ENCODE data around the gene ACOT8.
"Not testable (repeated sequence)": the region's sequence is repeated elsewhere in the genome, so short reads cannot be mapped to it uniquely, and the experiment has no call there.

Gene ACOT8

GRCh38 chr20:45857114-45857881 lies at the start of gene ACOT8, which contains the start of gene ZSWIM3:
ACOT8 (minus strand) TSS chr20:45857392; CDS start chr20:45857315, 77 bp downstream.
ZSWIM3 (plus strand) TSS chr20:45857614; CDS start chr20:45857826, 212 bp downstream.
- DNase-seq (ENCODE audit: low read depth), result peak; percentile 94

GRCh38 chr20:45905505-45906079 lies 48.4 kb upstream of the ACOT8 start:
- DNase-seq (ENCODE audit: low read depth), result no peak

- no peak for DNase-seq (ENCODE audit: low read depth)
Observed at GRCh38 chr20:45904583-45905504, 47.7 kb upstream of the ACOT8 start.

DNA sequence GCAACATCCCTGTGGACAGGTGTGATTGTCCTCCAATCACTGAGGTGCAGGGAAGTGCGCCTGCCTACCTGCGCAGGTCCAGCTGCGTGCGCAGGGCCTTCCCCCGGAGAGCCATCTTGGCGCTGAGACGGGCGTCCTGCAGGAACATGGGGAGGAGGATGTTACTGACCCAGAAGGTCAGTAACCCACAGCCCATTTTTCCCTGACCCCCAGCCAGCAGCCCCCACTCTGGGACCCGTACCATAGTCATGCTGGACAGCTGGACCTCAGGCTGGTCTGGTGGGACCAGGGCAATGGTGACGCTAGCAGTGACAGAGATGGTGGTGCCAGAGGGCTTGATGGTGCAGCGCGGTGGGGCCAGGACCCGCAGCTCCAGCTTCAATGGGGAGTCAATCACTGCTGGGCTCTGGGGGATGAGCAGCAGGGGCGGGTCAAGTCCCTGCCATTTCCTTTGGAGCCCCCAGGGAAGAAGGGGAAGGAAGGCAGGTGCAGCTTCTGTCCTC lies 45.1 kb upstream of the ACOT8 start:
- no peak for DNase-seq (ENCODE audit: low read depth)

DNA sequence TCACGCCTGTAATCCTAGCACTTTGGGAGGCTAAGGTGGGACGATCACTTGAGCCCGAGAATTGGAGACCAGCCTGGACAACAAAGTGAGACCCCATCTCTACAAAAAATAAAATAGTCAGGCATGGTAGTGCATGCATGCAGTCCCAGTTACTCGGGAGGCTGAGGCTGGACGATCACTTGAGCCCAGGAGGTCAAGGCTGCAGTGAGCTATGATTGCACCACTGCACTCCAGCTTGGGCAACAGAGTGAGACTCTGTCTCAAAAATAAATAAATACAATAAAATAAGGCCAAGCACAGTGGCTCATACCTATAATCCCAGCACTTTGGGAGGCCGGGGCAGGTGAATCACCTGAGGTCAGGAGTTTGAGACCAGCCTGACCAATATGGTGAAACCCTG lies 44.1 kb upstream of the ACOT8 start:
- DNase-seq (ENCODE audit: low read depth), result not testable (repeated sequence)

- no peak for DNase-seq (ENCODE audit: low read depth)
Observed at GRCh38 chr20:45899046-45899835, 42.0 kb upstream of the ACOT8 start.

GRCh38 chr20:45898285-45898684 lies 41.1 kb upstream of the ACOT8 start:
- DNase-seq (ENCODE audit: low read depth), result no peak

GRCh38 chr20:45897692-45898091 lies 40.5 kb upstream of the ACOT8 start:
- DNase-seq (ENCODE audit: low read depth), result no peak

DNA sequence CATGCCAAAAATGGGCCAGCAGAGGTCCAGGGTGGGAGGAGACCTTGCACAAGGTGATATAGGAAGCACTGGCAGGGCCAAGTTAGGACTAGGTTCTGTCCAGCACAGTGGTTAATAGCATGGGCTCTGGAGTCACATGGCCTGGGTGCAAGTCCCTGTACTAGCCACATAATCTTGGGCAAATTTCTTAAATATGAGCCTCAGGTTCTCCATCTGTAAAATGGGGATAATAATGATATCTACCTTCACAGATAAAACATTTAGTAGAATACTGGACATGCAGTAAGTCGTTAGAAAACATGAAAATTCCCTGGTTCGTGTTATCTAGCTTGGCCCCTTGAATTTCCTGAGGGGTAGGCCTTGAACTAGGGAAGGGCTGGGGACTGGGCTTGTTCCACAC lies 40.1 kb upstream of the ACOT8 start:
- DNase-seq (ENCODE audit: low read depth), result no peak

DNA sequence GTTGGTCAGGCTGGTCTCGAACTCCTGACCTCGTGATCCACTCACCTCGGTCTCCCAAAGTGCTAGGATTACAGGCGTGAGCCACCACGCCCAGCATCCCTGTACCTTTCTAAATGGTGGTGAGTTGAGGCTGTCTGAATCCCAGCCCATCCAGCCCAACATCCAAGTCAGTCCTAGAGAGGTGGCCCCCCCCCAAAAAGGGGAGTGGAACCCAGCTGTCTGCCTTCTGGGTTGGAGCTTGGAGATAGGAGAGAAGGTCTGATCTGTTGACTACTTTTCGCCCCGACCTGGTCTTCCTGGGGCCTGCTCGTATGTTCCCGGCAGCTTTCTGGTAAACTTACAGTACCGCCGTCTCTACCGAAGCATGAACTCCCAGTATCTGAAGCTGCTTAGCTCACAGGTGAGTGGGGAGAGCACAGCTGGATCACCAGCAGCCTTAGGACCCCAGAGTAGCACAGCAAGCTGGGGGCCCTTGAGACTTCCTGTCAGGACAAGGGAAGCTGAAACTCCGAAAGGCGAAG lies 39.5 kb upstream of the ACOT8 start:
- DNase-seq (ENCODE audit: low read depth), result no peak

DNA sequence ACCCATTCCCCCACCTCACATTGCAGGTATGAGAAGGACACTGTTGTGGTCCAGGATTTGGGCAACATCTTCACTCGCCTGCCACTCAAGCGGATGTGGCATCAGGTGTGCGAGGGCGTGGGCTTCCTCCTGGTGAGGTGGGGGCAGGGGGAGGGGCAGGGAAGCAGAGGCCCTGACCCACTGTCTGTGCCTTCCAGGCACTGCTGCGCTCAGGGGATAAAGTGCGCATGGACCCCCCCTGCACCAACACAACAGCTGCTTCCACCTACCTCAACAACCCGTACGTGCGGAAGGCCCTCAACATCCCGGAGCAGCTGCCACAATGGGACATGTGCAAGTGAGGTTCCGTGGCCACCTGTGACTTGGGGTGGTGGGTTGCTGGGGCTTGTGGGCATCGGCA lies 37.6 kb upstream of the ACOT8 start:
- DNase-seq (ENCODE audit: low read depth), result no peak

DNA sequence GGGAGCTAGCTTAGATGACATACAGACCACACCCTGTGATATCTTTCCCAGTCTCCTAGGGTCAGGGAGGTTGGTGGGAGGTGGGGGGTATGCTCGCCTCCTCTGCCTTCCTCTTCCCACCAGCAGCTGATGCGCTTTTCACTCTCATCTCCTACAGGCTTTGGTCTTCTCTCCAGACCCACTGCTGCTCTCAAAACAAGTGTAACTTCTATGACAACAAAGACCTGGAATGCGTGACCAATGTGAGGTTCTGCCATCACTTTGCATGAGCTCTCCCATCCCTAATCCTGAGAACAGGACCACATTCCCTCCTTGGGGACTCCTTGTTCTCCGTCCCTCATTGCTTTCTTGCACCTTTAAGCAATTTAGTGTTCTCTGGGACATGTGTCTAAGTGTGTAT lies 36.6 kb upstream of the ACOT8 start:
- DNase-seq (ENCODE audit: low read depth), result no peak

GRCh38 chr20:45892828-45893500 lies 35.8 kb upstream of the ACOT8 start:
- no peak for DNase-seq (ENCODE audit: low read depth)

- no peak for DNase-seq (ENCODE audit: low read depth)
Observed at GRCh38 chr20:45892049-45892825, 35.0 kb upstream of the ACOT8 start.

- DNase-seq (ENCODE audit: low read depth), result peak; percentile 82
Observed at GRCh38 chr20:45890985-45891983, 34.1 kb upstream of the ACOT8 start, which contains the start of the genes CTSA and NEURL2. CTSA (plus strand) TSS chr20:45891335; CDS start chr20:45891569, 234 bp downstream. NEURL2 (minus strand) TSS chr20:45891208; CDS start chr20:45890991, 217 bp downstream.

- DNase-seq (ENCODE audit: low read depth), result peak; percentile 20
Observed at GRCh38 chr20:45890077-45890984, 33.1 kb upstream of the ACOT8 start.

GRCh38 chr20:45888681-45889080 lies 31.5 kb upstream of the ACOT8 start:
- no peak for DNase-seq (ENCODE audit: low read depth)
